NCI-H128 (cell line): ENCODE results near the gene ZNF57.
"Not testable (repeated sequence)": the region's sequence is repeated elsewhere in the genome, so short reads cannot be mapped to it uniquely, and the experiment has no call there.

Experiments used
- DNase-seq: peaks from one replicate; lab custom pipeline; 2025; ENCODE audit not compliant: unreplicated experiment; lab: John Stamatoyannopoulos, UW

Gene ZNF57

GRCh38 chr19:2890531-2890930, 10.2 kb upstream of the ZNF57 start:
- not testable (repeated sequence) for DNase-seq

DNA sequence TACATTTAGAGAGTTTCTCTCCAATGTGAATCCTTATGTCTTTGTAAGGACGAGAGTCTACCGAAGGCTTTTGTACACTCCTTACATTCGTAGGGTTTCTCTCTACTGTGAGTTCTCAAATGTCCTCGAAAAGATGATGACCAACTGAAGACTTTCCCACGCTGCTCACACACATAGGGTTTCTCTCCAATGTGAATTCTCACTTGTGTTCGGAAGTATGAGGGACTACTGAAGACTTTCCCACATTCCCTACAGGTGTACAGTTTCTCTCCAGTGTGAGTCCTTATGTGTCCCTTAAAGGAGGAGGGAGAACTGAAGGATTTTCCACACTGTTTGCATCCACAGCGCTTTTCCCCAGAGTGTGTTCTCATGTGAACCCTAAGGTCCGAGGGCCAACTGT, 4.0 kb upstream of the ZNF57 start:
- DNase-seq, result no peak

GRCh38 chr19:2902590-2903218, 2.0 kb downstream of the ZNF57 start:
- DNase-seq, result no peak

GRCh38 chr19:2903326-2903725, 2.6 kb downstream of the ZNF57 start:
- DNase-seq, result not testable (repeated sequence)

- DNase-seq, result no peak
These were observed 5.3 kb downstream of the ZNF57 start for GRCh38 chr19:2905918-2906519.

DNA sequence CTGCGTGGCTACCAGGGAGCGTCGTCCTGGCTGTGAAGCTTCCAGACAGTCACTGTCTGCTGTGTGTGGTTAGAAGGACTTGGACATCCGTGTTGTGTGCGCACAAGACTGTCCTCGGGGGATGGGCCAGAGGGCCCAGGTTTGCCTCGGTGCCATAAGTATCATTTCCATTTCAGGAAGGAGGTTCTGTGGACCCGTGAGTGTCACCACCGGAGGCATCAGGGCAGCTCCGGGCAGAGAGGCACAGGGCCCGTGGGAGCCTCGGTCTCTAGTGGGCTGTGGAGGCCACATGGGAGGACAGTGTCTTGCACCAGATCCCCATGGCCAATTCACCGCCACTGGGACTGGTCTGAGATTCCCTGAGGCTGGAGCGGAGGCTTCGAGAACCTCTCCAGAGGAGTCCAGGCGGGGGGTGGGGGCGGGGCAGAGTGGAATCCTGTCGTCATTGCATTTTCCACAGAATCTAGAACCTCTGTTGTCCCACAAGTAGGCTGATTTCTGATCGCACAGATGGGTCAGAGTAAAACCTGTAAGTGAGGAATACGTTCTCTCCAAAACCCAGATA, 6.0 kb downstream of the ZNF57 start:
- no peak for DNase-seq

DNA sequence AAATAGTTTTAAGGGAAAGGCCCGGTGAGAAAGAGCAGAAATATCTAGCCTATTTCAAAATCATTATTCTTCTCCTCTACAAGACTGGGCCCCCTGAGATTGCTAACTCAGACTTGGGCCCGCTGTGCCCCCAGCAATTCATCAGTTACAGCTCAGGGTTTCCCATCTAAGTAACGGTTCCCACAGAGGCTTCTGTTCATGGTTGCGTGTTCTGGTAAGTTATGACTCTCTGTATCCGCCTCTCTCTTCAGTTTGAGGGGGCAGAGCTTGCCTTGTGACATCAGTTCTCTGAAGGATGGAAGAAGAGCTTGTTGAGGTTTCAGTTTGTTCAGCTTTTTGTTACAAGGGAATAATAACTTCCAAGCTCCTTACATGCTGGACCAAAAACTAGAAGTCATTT, 11.6 kb downstream of the ZNF57 start:
- DNase-seq, result no peak

DNA sequence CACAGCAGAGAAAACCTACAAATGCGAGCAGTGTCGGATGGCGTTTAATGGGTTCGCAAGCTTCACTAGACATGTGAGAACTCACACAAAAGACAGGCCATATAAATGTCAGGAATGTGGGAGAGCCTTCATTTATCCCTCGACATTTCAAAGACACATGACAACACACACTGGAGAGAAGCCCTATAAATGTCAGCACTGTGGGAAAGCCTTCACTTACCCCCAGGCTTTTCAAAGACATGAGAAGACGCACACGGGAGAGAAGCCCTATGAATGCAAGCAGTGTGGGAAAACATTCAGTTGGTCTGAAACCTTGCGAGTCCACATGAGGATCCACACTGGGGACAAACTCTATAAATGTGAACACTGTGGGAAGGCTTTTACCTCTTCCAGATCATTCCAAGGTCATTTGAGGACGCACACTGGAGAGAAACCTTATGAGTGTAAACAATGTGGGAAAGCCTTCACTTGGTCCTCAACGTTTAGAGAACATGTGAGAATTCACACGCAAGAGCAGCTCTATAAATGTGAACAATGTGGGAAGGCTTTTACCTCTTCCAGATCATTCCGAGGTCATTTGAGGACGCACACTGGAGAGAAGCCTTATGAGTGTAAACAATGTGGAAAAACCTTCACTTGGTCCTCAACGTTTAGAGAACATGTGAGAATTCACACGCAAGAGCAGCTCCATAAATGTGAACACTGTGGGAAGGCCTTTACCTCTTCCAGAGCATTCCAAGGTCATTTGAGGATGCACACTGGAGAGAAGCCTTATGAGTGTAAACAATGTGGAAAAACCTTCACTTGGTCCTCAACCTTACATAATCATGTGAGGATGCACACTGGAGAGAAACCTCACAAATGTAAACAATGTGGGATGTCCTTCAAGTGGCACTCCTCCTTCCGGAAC, 16.8 kb downstream of the ZNF57 start:
- DNase-seq, result no peak

GRCh38 chr19:2922987-2923386, 22.3 kb downstream of the ZNF57 start:
- no peak for DNase-seq

GRCh38 chr19:2923510-2923909, 22.8 kb downstream of the ZNF57 start:
- DNase-seq, result no peak

DNA sequence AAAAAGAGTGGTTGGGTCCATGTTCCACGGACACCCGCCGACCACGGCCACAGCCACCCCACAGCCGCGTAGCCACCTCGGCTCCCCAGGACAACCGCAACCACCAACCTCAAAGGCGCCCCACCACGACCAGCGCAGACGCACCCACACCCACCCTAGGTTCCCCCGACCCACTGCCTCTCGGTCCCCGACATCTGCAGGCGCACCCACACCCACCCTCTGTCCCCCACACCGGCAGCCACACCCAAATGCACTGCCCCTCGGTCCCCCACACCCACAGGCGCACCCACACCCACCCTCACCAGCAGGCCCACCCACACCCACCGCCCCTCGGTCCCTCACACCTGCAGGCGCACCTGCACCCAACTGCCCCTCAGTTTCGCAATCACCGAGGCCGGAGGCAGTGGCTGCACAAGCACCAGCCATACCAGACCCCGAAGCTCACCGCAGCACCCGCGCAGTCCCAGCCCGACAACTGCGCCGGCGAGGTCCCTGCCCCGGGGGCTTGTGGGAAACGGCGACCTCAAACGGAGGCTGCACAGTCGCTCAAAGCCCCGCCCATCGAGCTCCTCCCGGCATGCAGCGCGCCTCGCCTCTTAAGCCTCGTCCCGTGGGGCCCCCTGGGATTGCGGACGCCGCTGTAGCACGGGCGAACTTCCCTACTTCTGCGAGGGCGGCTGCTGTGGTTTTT, 25.8 kb downstream of the ZNF57 start:
- DNase-seq, result no peak

DNA sequence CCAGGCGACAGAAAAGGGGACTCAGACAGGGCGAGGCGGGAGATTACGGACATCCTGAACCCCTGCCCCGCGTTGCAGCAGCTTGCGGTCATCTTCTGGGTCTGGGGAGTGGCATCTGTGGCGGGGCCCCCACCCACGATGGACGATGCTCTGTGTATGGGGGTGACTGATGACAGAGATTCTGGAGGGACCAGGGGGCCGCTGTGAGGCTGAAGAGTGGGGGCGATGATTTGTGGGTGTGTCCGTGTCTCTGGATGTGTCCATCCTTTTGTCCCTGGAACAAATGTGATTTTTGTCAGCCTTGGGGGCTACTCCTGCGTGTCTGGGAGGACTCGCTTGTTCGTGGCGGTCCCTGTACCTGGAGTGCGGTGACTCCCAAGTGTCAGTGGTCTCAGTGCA, 26.3 kb downstream of the ZNF57 start:
- no peak for DNase-seq

GRCh38 chr19:2933490-2933910, 32.8 kb downstream of the ZNF57 start:
- no peak for DNase-seq

DNA sequence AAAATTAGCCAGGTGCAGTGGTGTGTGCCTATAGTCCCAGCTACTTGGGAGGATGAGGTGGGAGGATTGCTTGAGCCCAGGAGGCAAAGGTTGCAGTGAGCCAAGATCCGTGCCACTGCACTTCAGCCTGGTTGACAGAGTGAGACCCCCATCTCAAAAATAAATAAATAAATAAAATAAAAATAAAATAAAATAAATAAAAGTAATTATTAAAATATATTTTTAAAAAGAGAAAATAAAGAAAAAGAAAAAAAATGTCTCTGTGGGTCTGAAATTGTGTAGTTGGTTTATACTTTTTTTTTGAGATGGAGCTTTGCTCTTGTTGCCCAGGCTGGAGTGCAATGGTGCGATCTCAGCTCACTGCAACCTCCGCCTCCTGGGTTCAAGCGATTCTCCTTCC, 35.1 kb downstream of the ZNF57 start:
- not testable (repeated sequence) for DNase-seq

DNA sequence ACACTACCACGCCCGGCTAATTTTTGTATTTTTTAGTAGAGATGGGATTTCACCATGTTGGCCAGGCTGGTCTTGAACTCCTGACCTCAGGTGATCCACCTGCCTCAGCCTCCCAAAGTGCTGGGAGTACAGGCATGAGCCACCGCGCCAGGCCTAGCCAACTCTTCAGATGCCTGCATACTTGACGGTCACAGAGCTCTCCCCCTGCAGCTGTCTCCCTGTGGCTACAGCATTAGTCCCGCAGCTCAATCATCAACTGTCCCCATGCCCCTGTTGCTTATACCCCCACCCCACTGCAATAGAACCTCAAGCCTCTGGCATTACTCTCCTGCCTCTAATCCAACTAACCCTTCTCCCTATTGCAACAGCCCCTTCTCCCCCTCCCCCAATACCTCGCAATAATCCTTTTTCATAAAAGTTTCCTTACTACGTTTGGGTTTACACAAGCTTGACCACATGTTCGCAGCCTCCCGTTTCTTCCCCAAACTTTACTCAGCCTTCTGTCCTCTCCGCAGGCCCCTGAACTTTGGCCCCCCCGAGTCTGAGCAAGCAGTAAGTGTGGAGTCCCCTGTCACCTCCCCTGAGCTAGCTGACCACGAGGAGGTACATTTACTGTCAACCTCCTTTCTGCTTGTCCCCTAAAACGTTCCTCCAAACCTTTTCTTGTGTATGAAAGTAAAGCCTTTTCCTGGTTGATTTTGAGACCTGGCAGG, 42.4 kb downstream of the ZNF57 start:
- no peak for DNase-seq

GRCh38 chr19:2944403-2944774, 43.7 kb downstream of the ZNF57 start:
- DNase-seq, result no peak

- DNase-seq, result peak; percentile 99
These were observed 44.2 kb downstream of the ZNF57 start, which contains the start of gene ZNF77 for GRCh38 chr19:2944775-2945574. Gene ZNF77, minus strand, starts transcription at chr19:2944971. Its CDS starts 131 bp downstream, at chr19:2944840.

DNA sequence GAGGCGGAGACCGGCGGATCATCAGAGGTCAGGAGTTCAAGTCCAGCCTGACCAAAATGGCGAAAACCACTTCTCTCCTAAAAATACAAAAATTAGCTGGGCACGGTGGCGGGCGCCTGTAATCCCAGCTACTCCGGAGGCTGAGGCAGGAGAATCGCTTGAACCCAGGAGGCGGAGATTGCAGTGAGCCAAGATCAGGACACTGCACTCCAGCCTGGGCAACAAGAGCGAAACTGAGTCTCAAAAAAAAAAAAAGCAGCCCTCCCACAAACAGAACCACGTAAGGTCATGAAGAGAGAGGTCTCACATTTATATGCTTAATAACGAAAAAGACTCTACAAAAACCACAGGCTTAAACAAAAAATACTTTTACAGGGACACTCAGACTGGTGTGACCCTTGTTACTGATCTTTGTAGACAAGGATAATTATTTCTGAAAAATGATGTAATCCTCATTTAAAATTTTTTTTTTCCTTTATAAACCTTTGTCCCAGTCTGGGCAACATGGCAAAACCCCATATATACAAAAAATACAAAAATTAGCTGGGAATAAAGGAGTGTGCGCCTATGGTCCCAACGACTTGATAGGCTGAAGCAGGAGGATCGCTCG, 45.0 kb downstream of the ZNF57 start:
- no peak for DNase-seq

GRCh38 chr19:2949939-2950285, 49.2 kb downstream of the ZNF57 start:
- no peak for DNase-seq
